ENCODE results near the gene SMAD4. TPM values are rescaled to one million over a fixed set of nuclear protein-coding genes. Genes with fewer than 3 reads are reported as not detected.

The SMAD4 gene
- polyA plus RNA-seq, 2 of the 4 experiments (the other 2 are of a cell fraction): 52.1 to 107 TPM

DNA sequence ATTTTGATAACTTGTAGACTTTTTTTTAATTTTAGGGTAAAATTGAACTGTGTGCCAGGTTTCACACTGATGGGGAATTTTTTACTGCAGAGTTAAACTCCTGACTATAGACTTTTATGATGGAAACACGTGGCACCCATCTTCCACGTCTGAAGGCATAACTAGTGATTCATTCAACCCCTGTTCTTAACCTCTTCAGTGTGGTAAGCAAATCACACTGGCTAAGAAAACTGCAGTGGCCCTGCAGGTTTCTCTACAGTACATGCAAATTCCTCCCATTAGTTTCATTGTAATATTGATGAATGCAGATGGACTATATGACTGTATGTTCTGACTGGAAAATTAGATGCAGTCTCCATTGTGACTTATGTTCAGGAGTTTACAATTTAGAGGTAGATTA, 47.2 kb downstream of the SMAD4 start (continued):
- TF ChIP-seq, protein P1, sequence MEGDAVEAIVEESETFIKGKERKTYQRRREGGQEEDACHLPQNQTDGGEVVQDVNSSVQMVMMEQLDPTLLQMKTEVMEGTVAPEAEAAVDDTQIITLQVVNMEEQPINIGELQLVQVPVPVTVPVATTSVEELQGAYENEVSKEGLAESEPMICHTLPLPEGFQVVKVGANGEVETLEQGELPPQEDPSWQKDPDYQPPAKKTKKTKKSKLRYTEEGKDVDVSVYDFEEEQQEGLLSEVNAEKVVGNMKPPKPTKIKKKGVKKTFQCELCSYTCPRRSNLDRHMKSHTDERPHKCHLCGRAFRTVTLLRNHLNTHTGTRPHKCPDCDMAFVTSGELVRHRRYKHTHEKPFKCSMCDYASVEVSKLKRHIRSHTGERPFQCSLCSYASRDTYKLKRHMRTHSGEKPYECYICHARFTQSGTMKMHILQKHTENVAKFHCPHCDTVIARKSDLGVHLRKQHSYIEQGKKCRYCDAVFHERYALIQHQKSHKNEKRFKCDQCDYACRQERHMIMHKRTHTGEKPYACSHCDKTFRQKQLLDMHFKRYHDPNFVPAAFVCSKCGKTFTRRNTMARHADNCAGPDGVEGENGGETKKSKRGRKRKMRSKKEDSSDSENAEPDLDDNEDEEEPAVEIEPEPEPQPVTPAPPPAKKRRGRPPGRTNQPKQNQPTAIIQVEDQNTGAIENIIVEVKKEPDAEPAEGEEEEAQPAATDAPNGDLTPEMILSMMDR (IDR thresholded peaks at IDR 0.05): no peak
- no peak for TF ChIP-seq POLR2AphosphoS2 (conservative IDR thresholded peaks at IDR 0.05; ENCODE audit: low read length)

DNA sequence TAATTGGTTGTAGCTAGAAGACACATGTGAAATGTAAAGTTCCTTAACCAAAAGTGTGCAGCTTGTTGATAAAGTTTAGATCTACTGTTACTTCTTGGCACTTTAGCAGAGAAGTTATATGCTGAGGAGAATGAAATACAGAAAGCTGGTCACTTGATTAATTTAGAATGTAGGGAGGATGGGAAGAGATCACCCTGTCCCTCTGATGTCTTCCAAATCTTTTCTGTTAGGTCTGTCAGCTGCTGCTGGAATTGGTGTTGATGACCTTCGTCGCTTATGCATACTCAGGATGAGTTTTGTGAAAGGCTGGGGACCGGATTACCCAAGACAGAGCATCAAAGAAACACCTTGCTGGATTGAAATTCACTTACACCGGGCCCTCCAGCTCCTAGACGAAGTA, 48.0 kb downstream of the SMAD4 start:
- TF ChIP-seq RARB (CRISPR knock-in tag; IDR thresholded peaks at IDR 0.05) (no peak), HDAC2 (IDR thresholded peaks at IDR 0.05) (no peak)
- Histone ChIP-seq H3K4me2 (no peak overlapping the region), H3K4me3 (no peak overlapping the region), H3K27ac (no peak overlapping the region), H3K4me1 (no peaks in the 10 kb centered on the region), H3K9me3 (no peaks in the 10 kb centered on the region)
- DNase-seq (ENCODE audit: low read depth in 1 of 2, low spot score in 1 of 2): no peak
- 91% methylated on average over 5 of the region's 5 CpGs for whole genome bisulfite sequencing (ENCODE audit: missing lambda C conversion rate)
- POLR2A ChIA-PET: no interaction called here
- CTCF ChIA-PET: no interaction called here
- no peak for FAIRE-seq
- no peak for ATAC-seq

DNA sequence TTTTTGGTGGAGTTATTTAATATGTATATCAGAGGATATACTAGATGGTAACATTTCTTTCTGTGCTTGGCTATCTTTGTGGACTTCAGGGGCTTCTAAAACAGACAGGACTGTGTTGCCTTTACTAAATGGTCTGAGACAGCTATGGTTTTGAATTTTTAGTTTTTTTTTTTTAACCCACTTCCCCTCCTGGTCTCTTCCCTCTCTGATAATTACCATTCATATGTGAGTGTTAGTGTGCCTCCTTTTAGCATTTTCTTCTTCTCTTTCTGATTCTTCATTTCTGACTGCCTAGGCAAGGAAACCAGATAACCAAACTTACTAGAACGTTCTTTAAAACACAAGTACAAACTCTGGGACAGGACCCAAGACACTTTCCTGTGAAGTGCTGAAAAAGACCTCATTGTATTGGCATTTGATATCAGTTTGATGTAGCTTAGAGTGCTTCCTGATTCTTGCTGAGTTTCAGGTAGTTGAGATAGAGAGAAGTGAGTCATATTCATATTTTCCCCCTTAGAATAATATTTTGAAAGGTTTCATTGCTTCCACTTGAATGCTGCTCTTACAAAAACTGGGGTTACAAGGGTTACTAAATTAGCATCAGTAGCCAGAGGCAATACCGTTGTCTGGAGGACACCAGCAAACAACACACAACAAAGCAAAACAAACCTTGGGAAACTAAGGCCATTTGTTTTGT, 52.7 kb downstream of the SMAD4 start:
- Histone ChIP-seq H3K4me1 (no peaks in the 10 kb centered on the region), H3K4me3 (no peak overlapping the region), H3K27ac (no peak overlapping the region), H3K9me3 (no peaks in the 10 kb centered on the region), H3K4me2 (no peak overlapping the region)
- FAIRE-seq (no peak), ATAC-seq (no peak), DNase-seq (ENCODE audit: low read depth in 1 of 2, low spot score in 1 of 2) (no peak)
- CTCF ChIA-PET: no interaction called here
- no peak for TF ChIP-seq FOSB (CRISPR knock-in tag; IDR thresholded peaks at IDR 0.05)
- no peak for TF ChIP-seq ZFP36 (IDR thresholded peaks at IDR 0.05; ENCODE audit: borderline replicate concordance, partially characterized antibody)
- no peak for TF ChIP-seq SREBF2 (IDR thresholded peaks at IDR 0.05)
- TF ChIP-seq PHF8 (IDR thresholded peaks at IDR 0.05; ENCODE audit: borderline replicate concordance, low read depth): no peak
- TF ChIP-seq, protein P2, sequence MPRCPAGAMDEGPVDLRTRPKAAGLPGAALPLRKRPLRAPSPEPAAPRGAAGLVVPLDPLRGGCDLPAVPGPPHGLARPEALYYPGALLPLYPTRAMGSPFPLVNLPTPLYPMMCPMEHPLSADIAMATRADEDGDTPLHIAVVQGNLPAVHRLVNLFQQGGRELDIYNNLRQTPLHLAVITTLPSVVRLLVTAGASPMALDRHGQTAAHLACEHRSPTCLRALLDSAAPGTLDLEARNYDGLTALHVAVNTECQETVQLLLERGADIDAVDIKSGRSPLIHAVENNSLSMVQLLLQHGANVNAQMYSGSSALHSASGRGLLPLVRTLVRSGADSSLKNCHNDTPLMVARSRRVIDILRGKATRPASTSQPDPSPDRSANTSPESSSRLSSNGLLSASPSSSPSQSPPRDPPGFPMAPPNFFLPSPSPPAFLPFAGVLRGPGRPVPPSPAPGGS (IDR thresholded peaks at IDR 0.05): no peak
- TF ChIP-seq ZNF302 (CRISPR knock-in tag; IDR thresholded peaks at IDR 0.05): no peak
- no peak for TF ChIP-seq FOXS1 (CRISPR knock-in tag; IDR thresholded peaks at IDR 0.05)
- TF ChIP-seq, protein P3, sequence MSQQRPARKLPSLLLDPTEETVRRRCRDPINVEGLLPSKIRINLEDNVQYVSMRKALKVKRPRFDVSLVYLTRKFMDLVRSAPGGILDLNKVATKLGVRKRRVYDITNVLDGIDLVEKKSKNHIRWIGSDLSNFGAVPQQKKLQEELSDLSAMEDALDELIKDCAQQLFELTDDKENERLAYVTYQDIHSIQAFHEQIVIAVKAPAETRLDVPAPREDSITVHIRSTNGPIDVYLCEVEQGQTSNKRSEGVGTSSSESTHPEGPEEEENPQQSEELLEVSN (IDR thresholded peaks at IDR 0.05; ENCODE audit: borderline replicate concordance, low read depth): no peak
- TF ChIP-seq, protein P4, sequence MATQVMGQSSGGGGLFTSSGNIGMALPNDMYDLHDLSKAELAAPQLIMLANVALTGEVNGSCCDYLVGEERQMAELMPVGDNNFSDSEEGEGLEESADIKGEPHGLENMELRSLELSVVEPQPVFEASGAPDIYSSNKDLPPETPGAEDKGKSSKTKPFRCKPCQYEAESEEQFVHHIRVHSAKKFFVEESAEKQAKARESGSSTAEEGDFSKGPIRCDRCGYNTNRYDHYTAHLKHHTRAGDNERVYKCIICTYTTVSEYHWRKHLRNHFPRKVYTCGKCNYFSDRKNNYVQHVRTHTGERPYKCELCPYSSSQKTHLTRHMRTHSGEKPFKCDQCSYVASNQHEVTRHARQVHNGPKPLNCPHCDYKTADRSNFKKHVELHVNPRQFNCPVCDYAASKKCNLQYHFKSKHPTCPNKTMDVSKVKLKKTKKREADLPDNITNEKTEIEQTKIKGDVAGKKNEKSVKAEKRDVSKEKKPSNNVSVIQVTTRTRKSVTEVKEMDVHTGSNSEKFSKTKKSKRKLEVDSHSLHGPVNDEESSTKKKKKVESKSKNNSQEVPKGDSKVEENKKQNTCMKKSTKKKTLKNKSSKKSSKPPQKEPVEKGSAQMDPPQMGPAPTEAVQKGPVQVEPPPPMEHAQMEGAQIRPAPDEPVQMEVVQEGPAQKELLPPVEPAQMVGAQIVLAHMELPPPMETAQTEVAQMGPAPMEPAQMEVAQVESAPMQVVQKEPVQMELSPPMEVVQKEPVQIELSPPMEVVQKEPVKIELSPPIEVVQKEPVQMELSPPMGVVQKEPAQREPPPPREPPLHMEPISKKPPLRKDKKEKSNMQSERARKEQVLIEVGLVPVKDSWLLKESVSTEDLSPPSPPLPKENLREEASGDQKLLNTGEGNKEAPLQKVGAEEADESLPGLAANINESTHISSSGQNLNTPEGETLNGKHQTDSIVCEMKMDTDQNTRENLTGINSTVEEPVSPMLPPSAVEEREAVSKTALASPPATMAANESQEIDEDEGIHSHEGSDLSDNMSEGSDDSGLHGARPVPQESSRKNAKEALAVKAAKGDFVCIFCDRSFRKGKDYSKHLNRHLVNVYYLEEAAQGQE (IDR thresholded peaks at IDR 0.05): no peak
- TF ChIP-seq, protein P5, sequence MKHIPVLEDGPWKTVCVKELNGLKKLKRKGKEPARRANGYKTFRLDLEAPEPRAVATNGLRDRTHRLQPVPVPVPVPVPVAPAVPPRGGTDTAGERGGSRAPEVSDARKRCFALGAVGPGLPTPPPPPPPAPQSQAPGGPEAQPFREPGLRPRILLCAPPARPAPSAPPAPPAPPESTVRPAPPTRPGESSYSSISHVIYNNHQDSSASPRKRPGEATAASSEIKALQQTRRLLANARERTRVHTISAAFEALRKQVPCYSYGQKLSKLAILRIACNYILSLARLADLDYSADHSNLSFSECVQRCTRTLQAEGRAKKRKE (CRISPR knock-in tag; IDR thresholded peaks at IDR 0.05; ENCODE audit: low read depth): no peak
- TF ChIP-seq JUN (IDR thresholded peaks at IDR 0.05): no peak
- no peak for TF ChIP-seq HEYL (CRISPR knock-in tag; IDR thresholded peaks at IDR 0.05)
- WGBS (ENCODE audit: missing lambda C conversion rate): 47% methylated on average over 2 of the region's 2 CpGs
- POLR2A ChIA-PET: no interaction called here
